ENCODE measurements around the gene CNBP. TPM values are rescaled to one million over a fixed set of nuclear protein-coding genes. Genes with fewer than 3 reads are reported as not detected.

The CNBP gene
- 253 and 321 TPM in 2 replicates for total RNA-seq

DNA sequence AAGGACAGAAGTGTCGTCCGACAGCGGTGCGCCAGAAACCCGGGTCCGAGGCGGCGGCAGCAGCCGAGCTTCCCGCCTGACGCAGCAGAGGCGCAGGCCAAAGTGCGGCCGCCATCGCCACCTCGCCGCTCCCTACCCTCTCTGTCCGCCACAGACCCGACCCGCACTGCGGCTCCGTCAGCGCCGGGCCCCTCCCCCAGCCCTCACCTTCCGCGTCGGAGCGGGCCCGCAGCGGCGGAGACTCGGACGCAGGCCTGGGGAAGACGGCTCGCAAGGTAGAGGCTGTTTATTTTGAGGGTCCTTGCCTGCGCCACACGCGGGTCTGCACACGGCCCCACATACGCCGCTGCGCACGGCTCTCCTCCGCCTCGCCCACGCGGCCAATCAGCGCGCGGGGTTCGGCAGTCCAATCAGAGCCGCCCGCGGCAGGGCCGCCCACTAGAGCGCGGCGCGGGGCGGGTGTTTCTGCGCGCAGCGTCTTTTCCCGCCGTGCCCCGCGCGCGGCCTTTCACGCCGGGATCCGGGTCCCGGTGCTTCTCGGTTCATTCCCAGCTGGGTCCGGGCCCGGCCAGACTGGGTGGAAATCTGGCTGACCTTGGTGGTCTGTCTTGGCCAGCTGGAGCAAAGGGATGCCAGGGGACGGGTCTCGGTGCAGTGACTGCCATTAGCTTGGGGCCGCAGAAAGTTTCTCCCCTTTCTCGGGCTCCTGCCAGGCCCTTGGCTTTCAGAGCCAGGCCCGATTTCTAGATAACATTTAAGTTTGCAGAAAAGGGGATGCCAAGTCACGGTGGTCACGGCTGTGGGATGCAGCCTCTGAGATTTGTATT lies at the start of gene CNBP:
Gene CNBP, minus strand, starts transcription at position 328 of the 827 bp plus-strand sequence. CDS start 12,139 bp downstream, outside the sequence.

GRCh38 chr3:129160891-129161859 lies 22.5 kb downstream of the CNBP start, which contains the start of gene ISY1:
TSS of gene ISY1 (minus strand) at chr3:129161063. CDS start at chr3:129160975, 88 bp downstream.

DNA sequence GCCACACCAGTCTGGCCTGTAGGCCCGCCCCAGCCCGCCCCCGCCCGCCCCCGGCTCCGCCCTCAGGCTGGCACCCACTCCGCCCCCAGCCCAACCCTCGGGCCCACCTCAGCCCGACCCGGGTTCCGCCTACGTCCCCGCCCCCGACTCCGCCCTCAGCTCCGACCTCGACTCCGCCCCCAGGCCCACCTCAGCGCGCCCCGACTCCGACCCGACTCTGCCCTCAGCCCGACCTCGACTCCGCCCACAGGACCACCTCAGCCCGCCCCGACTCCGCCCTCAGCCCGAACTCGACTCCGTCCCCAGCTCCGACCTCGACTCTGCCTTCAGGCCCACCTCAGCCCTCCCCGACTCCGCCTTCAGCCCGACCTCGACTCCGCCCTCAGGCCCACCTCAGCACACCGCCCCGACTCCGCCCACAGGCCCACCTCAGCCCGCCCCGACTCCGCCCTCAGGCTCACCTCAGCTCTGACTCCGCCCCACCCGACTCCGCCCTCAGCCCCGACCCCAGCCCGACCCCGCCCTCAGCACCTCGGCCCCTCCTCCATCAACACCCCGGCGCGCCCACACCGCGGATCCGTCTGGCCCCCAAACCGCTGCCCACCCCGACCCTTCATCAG lies 61.8 kb downstream of the CNBP start, which contains the start of gene RAB43:
Gene RAB43, minus strand, starts transcription at position 13 of the 620 bp plus-strand sequence. CDS start 315 bp downstream, outside the sequence.

Other genes with a start within 250 kb of the CNBP start
- under 0.01 TPM in 1 of 2 replicates, not detected in the other for gene CFAP92, start 189.8 kb downstream of the CNBP start, total RNA-seq
- under 0.01 TPM in 1 of 2 replicates, not detected in the other for gene EFCC1, start 182.6 kb downstream of the CNBP start, total RNA-seq
- gene GP9, start 123.1 kb downstream of the CNBP start, total RNA-seq: not detected in 2 replicates
- 8.1 and 12.8 TPM in 2 replicates for gene RAB43, start 62.1 kb downstream of the CNBP start, total RNA-seq
- 38.0 and 40.4 TPM in 2 replicates for gene ISY1, start 22.8 kb downstream of the CNBP start, total RNA-seq
- 338 and 376 TPM in 2 replicates for gene COPG1, start 65.7 kb upstream of the CNBP start, total RNA-seq
- 11.8 and 15.1 TPM in 2 replicates for gene HMCES, start 95.0 kb upstream of the CNBP start, total RNA-seq
- gene EFCAB12, start 244.7 kb upstream of the CNBP start, total RNA-seq: under 0.01 TPM in 1 of 2 replicates, not detected in the other

Measured in bronchial smooth muscle cell (primary cell).